AG09319 (cell line): ENCODE measurements around the gene SLC29A2.

Source experiments
- DNase-seq: peaks from one replicate; pipeline ENCODE4 v3.0.0-alpha.2; 2010; ENCODE audit warnings: low read depth; ENCODE audit errors: extremely low read depth
- TF ChIP-seq, protein P1 (sequence below): IDR thresholded peaks from 2 replicates; pipeline ENCODE4 v1.5.1; 2011; ENCODE audit warnings: low read depth, mild to moderate bottlenecking, inconsistent platforms, low read length, moderate library complexity

The SLC29A2 gene, protein sequence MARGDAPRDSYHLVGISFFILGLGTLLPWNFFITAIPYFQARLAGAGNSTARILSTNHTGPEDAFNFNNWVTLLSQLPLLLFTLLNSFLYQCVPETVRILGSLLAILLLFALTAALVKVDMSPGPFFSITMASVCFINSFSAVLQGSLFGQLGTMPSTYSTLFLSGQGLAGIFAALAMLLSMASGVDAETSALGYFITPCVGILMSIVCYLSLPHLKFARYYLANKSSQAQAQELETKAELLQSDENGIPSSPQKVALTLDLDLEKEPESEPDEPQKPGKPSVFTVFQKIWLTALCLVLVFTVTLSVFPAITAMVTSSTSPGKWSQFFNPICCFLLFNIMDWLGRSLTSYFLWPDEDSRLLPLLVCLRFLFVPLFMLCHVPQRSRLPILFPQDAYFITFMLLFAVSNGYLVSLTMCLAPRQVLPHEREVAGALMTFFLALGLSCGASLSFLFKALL

DNA sequence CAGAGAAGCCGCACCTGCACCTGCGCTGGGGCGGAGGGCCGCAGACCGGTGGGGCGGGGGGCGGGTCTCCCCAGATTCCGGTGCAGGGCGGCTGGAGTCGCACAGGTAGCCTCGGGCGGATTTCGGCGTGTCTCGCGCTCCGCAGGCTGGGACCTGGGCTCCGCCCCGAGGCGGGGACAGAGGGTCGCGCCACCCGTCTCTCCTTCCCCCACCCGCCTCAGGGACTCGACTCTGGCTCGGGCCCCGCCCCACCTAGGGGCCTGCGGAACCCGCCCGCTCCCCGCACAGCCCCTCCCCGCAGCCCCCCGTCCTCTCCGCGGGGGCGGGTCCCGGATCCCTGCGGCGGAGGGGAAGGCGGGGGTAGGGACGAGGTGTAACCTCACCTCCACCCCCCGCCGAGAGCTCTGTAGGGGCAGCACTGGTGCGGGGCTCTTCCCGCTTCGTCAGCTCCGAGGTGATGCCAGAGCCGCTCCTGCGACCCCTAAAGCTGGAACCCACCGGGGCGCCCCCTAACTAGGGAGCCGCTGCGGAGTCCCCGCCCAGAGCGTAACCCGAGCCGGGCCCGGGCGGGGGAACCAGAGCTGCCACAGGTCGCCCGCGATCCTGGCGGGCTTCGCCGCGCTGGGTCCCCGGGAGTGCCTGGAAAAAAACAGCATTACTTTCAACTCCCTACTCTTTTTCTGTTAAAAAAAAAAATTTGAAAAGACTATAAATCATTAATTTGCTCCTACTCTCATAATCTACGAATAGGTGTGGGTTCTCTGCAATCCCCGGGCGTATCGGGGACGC lies at the start of gene SLC29A2:
SLC29A2 (minus strand) TSS at position 134 of the 789 bp plus-strand sequence. CDS start 169 bp downstream, outside the sequence.
- no peak for DNase-seq
- TF ChIP-seq, protein P1, sequence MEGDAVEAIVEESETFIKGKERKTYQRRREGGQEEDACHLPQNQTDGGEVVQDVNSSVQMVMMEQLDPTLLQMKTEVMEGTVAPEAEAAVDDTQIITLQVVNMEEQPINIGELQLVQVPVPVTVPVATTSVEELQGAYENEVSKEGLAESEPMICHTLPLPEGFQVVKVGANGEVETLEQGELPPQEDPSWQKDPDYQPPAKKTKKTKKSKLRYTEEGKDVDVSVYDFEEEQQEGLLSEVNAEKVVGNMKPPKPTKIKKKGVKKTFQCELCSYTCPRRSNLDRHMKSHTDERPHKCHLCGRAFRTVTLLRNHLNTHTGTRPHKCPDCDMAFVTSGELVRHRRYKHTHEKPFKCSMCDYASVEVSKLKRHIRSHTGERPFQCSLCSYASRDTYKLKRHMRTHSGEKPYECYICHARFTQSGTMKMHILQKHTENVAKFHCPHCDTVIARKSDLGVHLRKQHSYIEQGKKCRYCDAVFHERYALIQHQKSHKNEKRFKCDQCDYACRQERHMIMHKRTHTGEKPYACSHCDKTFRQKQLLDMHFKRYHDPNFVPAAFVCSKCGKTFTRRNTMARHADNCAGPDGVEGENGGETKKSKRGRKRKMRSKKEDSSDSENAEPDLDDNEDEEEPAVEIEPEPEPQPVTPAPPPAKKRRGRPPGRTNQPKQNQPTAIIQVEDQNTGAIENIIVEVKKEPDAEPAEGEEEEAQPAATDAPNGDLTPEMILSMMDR, result no peak

DNA sequence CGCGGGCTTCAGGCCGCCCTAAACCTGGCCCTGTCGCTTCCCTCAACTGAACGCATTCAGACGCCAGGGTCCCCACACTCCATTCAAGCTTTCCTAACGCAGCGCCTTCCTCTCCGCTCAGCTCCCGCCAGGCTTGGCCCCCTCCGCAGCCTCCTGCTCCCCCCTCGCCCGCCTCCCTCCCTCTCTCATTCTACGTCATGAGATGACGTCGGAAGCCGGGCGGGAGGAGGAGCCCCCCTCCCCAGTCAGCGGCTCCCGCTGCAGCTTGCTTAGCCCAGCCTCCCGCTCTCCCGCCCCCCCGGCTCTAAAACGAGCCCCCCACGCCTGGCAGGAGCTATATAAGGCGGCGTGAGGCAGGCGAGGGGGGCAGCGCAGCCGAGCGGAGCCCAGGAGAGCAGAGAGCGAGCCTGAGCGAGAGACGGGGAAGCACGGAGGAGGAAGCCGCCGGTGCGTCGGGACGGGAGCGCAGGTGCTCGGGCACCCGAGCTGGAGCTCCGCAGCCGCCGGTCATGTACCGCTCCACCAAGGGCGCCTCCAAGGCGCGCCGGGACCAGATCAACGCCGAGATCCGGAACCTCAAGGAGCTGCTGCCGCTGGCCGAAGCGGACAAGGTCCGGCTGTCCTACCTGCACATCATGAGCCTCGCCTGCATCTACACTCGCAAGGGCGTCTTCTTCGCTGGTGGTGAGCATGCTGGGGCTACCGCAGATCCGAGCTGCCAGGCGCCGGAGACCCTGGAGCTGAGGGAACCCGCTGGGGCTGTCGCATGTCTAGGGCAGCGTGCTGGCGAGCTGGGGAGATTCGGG lies 49.3 kb upstream of the SLC29A2 start, which contains the start of gene NPAS4:
NPAS4 (plus strand) TSS at position 365 of the 806 bp plus-strand sequence; CDS start at position 510, 145 bp downstream.
- TF ChIP-seq, protein P1, result no peak
- no peak for DNase-seq

DNA sequence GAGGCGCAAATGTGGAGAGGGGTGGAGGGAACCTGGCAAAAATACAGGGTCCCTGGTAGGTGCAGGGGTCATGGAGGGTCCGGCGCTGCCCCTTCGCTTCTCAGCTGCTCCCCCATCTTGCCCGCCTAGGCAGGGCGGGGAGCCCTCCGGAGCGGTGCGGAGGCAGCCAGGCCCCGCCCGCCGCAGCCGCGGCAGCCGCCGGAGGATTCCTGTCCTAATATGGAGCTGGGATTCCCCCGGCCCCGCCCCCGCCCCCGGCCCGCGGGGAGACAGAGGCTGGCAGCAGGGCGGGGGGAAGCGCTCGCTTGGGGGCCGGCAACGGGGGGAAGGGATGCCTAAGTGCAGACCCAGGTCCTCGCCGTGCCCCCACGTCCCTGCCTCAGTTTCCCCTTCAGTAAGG lies 48.3 kb upstream of the SLC29A2 start:
- DNase-seq, result no peak
- TF ChIP-seq, protein P1, result no peak

DNA sequence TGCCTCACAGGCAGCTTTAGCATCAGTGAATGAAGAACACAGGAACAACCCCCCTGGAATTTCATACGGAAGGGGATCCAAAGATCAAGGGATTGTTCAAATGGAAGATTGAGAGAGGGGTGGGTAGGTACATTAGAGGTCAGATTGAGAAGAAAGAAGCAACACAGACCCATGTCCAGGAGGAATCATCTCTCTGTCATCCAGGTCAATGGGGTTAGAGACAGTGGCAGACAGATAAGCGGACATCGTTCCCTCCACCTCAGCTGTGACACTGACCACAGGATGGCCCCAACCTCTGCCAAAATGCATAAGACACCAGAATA lies 47.4 kb upstream of the SLC29A2 start:
- DNase-seq, result no peak
- TF ChIP-seq, protein P1, result no peak

DNA sequence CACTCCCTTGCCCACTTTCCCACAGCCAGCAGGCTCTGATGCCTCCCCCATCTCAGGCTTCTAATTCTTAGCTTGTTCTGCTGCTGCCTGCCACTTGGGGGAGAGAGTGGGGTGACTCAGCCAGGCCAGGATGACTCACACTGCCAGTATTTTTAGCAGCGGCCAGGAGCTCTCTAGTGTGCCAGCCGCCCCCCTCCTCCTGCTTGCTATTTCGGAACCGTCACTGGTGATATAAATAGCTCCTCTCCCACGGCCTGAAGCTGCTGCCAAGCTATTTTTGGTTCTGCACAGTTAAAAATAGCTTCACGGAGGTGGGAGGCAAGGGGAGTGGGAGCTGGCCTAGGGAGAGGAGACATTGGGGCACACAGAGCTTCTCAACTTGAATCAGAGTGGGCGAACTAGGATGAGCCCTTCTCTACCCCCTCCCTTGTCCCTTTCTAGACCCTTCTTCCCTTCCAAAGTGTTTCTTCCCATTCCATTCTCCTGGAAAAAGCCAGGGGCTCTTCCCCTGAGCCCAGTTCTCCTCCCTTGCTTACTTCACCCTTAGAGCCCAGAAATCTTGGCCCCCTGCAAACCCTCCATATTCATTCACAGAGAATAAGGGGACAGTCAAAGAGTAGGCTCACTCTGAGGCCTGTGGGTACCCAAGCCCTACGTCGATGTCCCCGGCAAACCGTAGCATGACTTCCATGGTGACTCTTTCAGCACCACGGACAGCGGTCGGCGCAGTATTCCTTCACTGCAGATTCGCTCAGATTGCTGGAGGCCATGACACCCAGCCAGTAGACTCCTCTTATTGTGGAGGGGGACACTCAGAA lies 46.8 kb upstream of the SLC29A2 start:
- TF ChIP-seq, protein P1, result peak; percentile 64
- peak; percentile 84 for DNase-seq

DNA sequence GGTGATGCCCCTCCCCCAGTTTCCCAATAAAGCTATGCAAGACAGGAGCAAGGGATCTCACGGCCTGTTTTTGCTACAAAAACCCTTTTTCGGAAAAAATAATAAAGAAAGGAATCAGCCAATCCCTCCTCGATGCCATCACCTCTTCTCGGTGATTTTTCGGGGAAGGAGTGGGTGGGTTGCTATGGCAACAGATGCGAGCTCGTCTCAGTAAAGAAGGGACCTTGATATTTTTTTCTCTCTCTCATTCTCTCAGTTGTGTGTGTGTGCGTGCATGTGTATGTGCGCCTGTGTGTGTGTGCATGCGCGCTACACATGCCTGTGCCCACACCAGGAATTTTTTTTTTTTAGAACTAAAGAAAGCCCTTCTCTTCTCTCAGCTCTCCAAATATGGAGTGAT lies 45.4 kb upstream of the SLC29A2 start:
- no peak for DNase-seq
- TF ChIP-seq, protein P1, result no peak
